Effector memory CD8-positive, alpha-beta T cell (primary cell): ENCODE data around the gene CHSY1.

Experiments
- ATAC-seq: fragments of 150-1000 bp; cut with Tn5 transposase; replicated peaks from 2 replicates; pipeline ENCODE4 v1.10.0; 2021; ENCODE audit warnings: mild to moderate bottlenecking, moderate library complexity
- DNase-seq, 3 experiments: peaks; one replicate each; pipeline ENCODE4 v3.0.0; 2021
- H3K27ac Mint-ChIP-seq, 2 donors: one replicate each; pipeline ENCODE4 v1.8.0; 2022; ENCODE audit warnings: mild to moderate bottlenecking in 2 of 2, mixed read lengths in 2 of 2, moderate library complexity in 2 of 2
- H3K27me3 Mint-ChIP-seq, 2 donors: one replicate each; pipeline ENCODE4 v1.8.0; 2022; ENCODE audit warnings: mixed read lengths in 2 of 2
- H3K36me3 Mint-ChIP-seq: one replicate; pipeline ENCODE4 v1.8.0; 2022; ENCODE audit warnings: mild to moderate bottlenecking, moderate library complexity, mixed read lengths; ENCODE audit not compliant: insufficient read depth
- H3K4me1 Mint-ChIP-seq, 2 donors: one replicate each; pipeline ENCODE4 v1.8.0; 2022; ENCODE audit warnings: low read depth in 2 of 2, mixed read lengths in 2 of 2
- H3K4me3 Mint-ChIP-seq, 2 donors: one replicate each; pipeline ENCODE4 v1.8.0; 2022; ENCODE audit warnings: mild to moderate bottlenecking in 2 of 2, mixed read lengths in 2 of 2, moderate library complexity in 2 of 2
- H3K9me3 Mint-ChIP-seq, 2 donors: one replicate each; pipeline ENCODE4 v1.8.0; 2022; ENCODE audit warnings: mixed read lengths in 2 of 2

The CHSY1 gene

GRCh38 chr15:101191242-101191641, 60.6 kb downstream of the CHSY1 start:
- no peak overlapping the region for H3K27ac Mint-ChIP-seq
- H3K4me3 Mint-ChIP-seq: no peak overlapping the region
- no peaks in the 10 kb centered on the region for H3K9me3 Mint-ChIP-seq
- ATAC-seq (no peak), DNase-seq (no peak)
- no peaks in the 10 kb centered on the region for H3K36me3 Mint-ChIP-seq
- H3K27me3 Mint-ChIP-seq: no peaks in the 10 kb centered on the region
- H3K4me1 Mint-ChIP-seq: peaks cover 50 to 72% of the 10 kb centered on the region in 2 donors

- Mint-ChIP-seq H3K27ac (peak overlapping the region in 1 of 2 donors; percentile 38), H3K9me3 (no peaks in the 10 kb centered on the region)
These were observed 61.7 kb downstream of the CHSY1 start for GRCh38 chr15:101190092-101190595.

GRCh38 chr15:101189409-101190091, 62.3 kb downstream of the CHSY1 start:
- peaks cover 55 to 74% of the 10 kb centered on the region in 2 donors for H3K4me1 Mint-ChIP-seq
- peaks cover 3% of the 10 kb centered on the region for H3K36me3 Mint-ChIP-seq
- H3K27ac Mint-ChIP-seq: peak overlapping the region in 1 of 2 donors; percentile 6
- no peaks in the 10 kb centered on the region for H3K9me3 Mint-ChIP-seq
- ATAC-seq (no peak), DNase-seq (no peak)
- H3K4me3 Mint-ChIP-seq: peak overlapping the region; percentile 1 to 39
- no peaks in the 10 kb centered on the region for H3K27me3 Mint-ChIP-seq

More at GRCh38 chr15:101190092-101190595, 61.7 kb downstream of the CHSY1 start:
- ATAC-seq (no peak), DNase-seq (no peak)
- peaks cover 55 to 74% of the 10 kb centered on the region in 2 donors for H3K4me1 Mint-ChIP-seq
- H3K36me3 Mint-ChIP-seq: peaks cover 3% of the 10 kb centered on the region
- H3K4me3 Mint-ChIP-seq: no peak overlapping the region
- H3K27me3 Mint-ChIP-seq: no peaks in the 10 kb centered on the region

GRCh38 chr15:101188637-101189408, 63.0 kb downstream of the CHSY1 start:
- H3K36me3 Mint-ChIP-seq: peaks cover 3% of the 10 kb centered on the region
- peaks cover 49 to 71% of the 10 kb centered on the region in 2 donors for H3K4me1 Mint-ChIP-seq
- no peaks in the 10 kb centered on the region for H3K9me3 Mint-ChIP-seq
- peak overlapping the region; percentile 1 to 39 for H3K4me3 Mint-ChIP-seq
- DNase-seq: no peak
- peak overlapping the region; percentile 6 to 66 for H3K27ac Mint-ChIP-seq
- H3K27me3 Mint-ChIP-seq: no peaks in the 10 kb centered on the region
- ATAC-seq: no peak

- H3K27ac Mint-ChIP-seq: peak overlapping the region; percentile 47 to 66
- H3K4me1 Mint-ChIP-seq: peaks cover 46 to 71% of the 10 kb centered on the region in 2 donors
These were observed 63.8 kb downstream of the CHSY1 start for GRCh38 chr15:101187820-101188636.

GRCh38 chr15:101185770-101186169, 66.1 kb downstream of the CHSY1 start:
- Mint-ChIP-seq H3K27me3 (no peaks in the 10 kb centered on the region), H3K27ac (peak overlapping the region; percentile 79 to 81), H3K36me3 (peaks cover 3% of the 10 kb centered on the region), H3K4me3 (no peak overlapping the region), H3K9me3 (no peaks in the 10 kb centered on the region), H3K4me1 (peaks cover 49 to 75% of the 10 kb centered on the region in 2 donors)
- ATAC-seq (no peak), DNase-seq (no peak)

More at GRCh38 chr15:101187820-101188636, 63.8 kb downstream of the CHSY1 start:
- H3K27me3 Mint-ChIP-seq: no peaks in the 10 kb centered on the region
- DNase-seq: no peak
- H3K36me3 Mint-ChIP-seq: peaks cover 3% of the 10 kb centered on the region
- H3K4me3 Mint-ChIP-seq: peak overlapping the region; percentile 1 to 59
- no peaks in the 10 kb centered on the region for H3K9me3 Mint-ChIP-seq
- ATAC-seq: no peak

GRCh38 chr15:101185336-101185735, 66.5 kb downstream of the CHSY1 start:
- H3K27ac Mint-ChIP-seq: peak overlapping the region; percentile 79 to 81
- ATAC-seq (no peak), DNase-seq (no peak)
- H3K36me3 Mint-ChIP-seq: peaks cover 3% of the 10 kb centered on the region
- H3K27me3 Mint-ChIP-seq: no peaks in the 10 kb centered on the region
- no peaks in the 10 kb centered on the region for H3K9me3 Mint-ChIP-seq
- H3K4me1 Mint-ChIP-seq: peaks cover 45 to 75% of the 10 kb centered on the region in 2 donors
- H3K4me3 Mint-ChIP-seq: no peak overlapping the region

GRCh38 chr15:101184830-101185229, 67.0 kb downstream of the CHSY1 start:
- no peak for DNase-seq
- no peak for ATAC-seq
- H3K4me3 Mint-ChIP-seq: no peak overlapping the region
- H3K27ac Mint-ChIP-seq: peak overlapping the region; percentile 79 to 81
- H3K36me3 Mint-ChIP-seq: peaks cover 3% of the 10 kb centered on the region
- peaks cover 47 to 72% of the 10 kb centered on the region in 2 donors for H3K4me1 Mint-ChIP-seq
- H3K27me3 Mint-ChIP-seq: no peaks in the 10 kb centered on the region
- H3K9me3 Mint-ChIP-seq: no peaks in the 10 kb centered on the region

GRCh38 chr15:101183931-101184305, 67.9 kb downstream of the CHSY1 start:
- Mint-ChIP-seq H3K36me3 (peaks cover 3% of the 10 kb centered on the region), H3K4me1 (peaks cover 43 to 63% of the 10 kb centered on the region in 2 donors), H3K27me3 (no peaks in the 10 kb centered on the region), H3K4me3 (no peak overlapping the region), H3K27ac (peak overlapping the region; percentile 18 to 93), H3K9me3 (no peaks in the 10 kb centered on the region)
- ATAC-seq: no peak
- DNase-seq: no peak

GRCh38 chr15:101183226-101183930, 68.5 kb downstream of the CHSY1 start:
- H3K4me1 Mint-ChIP-seq: peaks cover 39 to 59% of the 10 kb centered on the region in 2 donors
- no peak for DNase-seq
- H3K27ac Mint-ChIP-seq: peak overlapping the region; percentile 18 to 93
- no peaks in the 10 kb centered on the region for H3K9me3 Mint-ChIP-seq
- no peak for ATAC-seq
- peaks cover 4% of the 10 kb centered on the region for H3K36me3 Mint-ChIP-seq
- no peak overlapping the region for H3K4me3 Mint-ChIP-seq
- H3K27me3 Mint-ChIP-seq: no peaks in the 10 kb centered on the region

- Mint-ChIP-seq H3K4me1 (peaks cover 33 to 50% of the 10 kb centered on the region in 2 donors), H3K9me3 (no peaks in the 10 kb centered on the region), H3K27ac (peak overlapping the region; percentile 18 to 93), H3K4me3 (no peak overlapping the region), H3K27me3 (no peaks in the 10 kb centered on the region), H3K36me3 (peaks cover 9% of the 10 kb centered on the region)
- no peak for DNase-seq
- no peak for ATAC-seq
These were observed 69.6 kb downstream of the CHSY1 start for GRCh38 chr15:101182215-101182614.

- H3K4me3 Mint-ChIP-seq: no peak overlapping the region
- H3K9me3 Mint-ChIP-seq: no peaks in the 10 kb centered on the region
- peak overlapping the region; percentile 18 to 93 for H3K27ac Mint-ChIP-seq
- peaks cover 33 to 50% of the 10 kb centered on the region in 2 donors for H3K4me1 Mint-ChIP-seq
- H3K27me3 Mint-ChIP-seq: no peaks in the 10 kb centered on the region
- ATAC-seq: no peak
- H3K36me3 Mint-ChIP-seq: peaks cover 18% of the 10 kb centered on the region
- no peak for DNase-seq
These were observed 70.5 kb downstream of the CHSY1 start for GRCh38 chr15:101181349-101181748.
